Tibial nerve (tissue), 4 donors: Measurements from ENCODE around the gene PES1. TPM values are rescaled to one million over a fixed set of nuclear protein-coding genes. Genes with fewer than 3 reads are reported as not detected.

ENCODE experiments used
- DNase-seq, 2 donors: peaks; one replicate each; pipeline ENCODE4 v3.0.0-alpha.2; 2019; ENCODE audit warnings: low spot score in 2 of 2
- H3K27ac ChIP-seq, 4 donors: fragments of 200-600 bp; sonication (generic) in 3 of 4; one replicate each; pipeline ENCODE4 v1.5.1; 2017 to 2019; ENCODE audit warnings: mild to moderate bottlenecking in 1 of 4
- H3K27me3 ChIP-seq, 2 donors: fragments of 200-600 bp; sonication (generic) in 1 of 2; one replicate each; pipeline versions ENCODE4 v1.5.1 to v1.6.0; 2017 to 2019
- H3K36me3 ChIP-seq, 3 donors: fragments of 200-600 bp; sonication (generic); one replicate each; pipeline ENCODE4 v1.5.1; 2018 to 2019
- H3K4me1 ChIP-seq, 4 donors: fragments of 200-600 bp; sonication (generic) in 3 of 4; one replicate each; pipeline ENCODE4 v1.5.1; 2017 to 2019
- H3K4me3 ChIP-seq, 4 donors: fragments of 200-600 bp; sonication (generic) in 3 of 4; one replicate each; pipeline ENCODE4 v1.5.1; 2017 to 2019; ENCODE audit warnings: mild to moderate bottlenecking in 1 of 4, moderate library complexity in 1 of 4
- H3K9me3 ChIP-seq, 4 donors: fragments of 200-600 bp; sonication (generic) in 3 of 4; one replicate each; pipeline ENCODE4 v1.5.1; 2017 to 2019
- EP300 ChIP-seq, 2 donors: sonication (generic); formaldehyde crosslinking; IDR thresholded peaks; one replicate each; pipeline ENCODE4 v1.6.1; 2017; ENCODE audit warnings: antibody characterized with exemption in 2 of 2, mild to moderate bottlenecking in 1 of 2
- POLR2A ChIP-seq, 2 donors: fragments of 450-650 bp; IDR thresholded peaks; one replicate each; pipeline ENCODE4 v1.6.1; 2017; ENCODE audit warnings: antibody characterized with exemption in 2 of 2, mild to moderate bottlenecking in 2 of 2, moderate library complexity in 2 of 2
- whole genome bisulfite sequencing, 2 donors: methylation state at CpG; one replicate each; pipeline ENCODE4 v1.1.5; 2018; 5-methylcytosine and 5-hydroxymethylcytosine counted together
- total RNA-seq, 4 donors: library from RNA; depleted of rRNA; stranded (reverse); fragments of >200 nt; gene quantifications; one replicate each; pipeline ENCODE4 v1.1.0, GENCODE V29; 2016
- TF ChIP-seq, protein P1 (sequence below), 5 experiments: fragments of 200-600 bp in 3 of 5; fragments of 450-650 bp in 2 of 5; sonication (generic) in 3 of 5; IDR thresholded peaks; one replicate each; pipeline ENCODE4 v1.5.1; 2016 to 2019; ENCODE audit warnings: antibody characterized with exemption in 5 of 5, mild to moderate bottlenecking in 3 of 5, moderate library complexity in 2 of 5

PES1 gene
- total RNA-seq, 4 donors from 2014 or later = 53.9 to 74.7 (median 70.3) TPM

GRCh38 chr22:30609260-30610185 is 17.8 kb upstream of the PES1 start:
- DNase-seq = peak in 1 of 2 donors; percentile 61
- no peaks in the 10 kb centered on the region for H3K27me3 ChIP-seq
- TF ChIP-seq, protein P1, sequence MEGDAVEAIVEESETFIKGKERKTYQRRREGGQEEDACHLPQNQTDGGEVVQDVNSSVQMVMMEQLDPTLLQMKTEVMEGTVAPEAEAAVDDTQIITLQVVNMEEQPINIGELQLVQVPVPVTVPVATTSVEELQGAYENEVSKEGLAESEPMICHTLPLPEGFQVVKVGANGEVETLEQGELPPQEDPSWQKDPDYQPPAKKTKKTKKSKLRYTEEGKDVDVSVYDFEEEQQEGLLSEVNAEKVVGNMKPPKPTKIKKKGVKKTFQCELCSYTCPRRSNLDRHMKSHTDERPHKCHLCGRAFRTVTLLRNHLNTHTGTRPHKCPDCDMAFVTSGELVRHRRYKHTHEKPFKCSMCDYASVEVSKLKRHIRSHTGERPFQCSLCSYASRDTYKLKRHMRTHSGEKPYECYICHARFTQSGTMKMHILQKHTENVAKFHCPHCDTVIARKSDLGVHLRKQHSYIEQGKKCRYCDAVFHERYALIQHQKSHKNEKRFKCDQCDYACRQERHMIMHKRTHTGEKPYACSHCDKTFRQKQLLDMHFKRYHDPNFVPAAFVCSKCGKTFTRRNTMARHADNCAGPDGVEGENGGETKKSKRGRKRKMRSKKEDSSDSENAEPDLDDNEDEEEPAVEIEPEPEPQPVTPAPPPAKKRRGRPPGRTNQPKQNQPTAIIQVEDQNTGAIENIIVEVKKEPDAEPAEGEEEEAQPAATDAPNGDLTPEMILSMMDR (IDR thresholded peaks at IDR 0.05) = no peak
- no peak for TF ChIP-seq POLR2A (IDR thresholded peaks at IDR 0.05)
- peak; percentile 20 to 51 for TF ChIP-seq EP300 (IDR thresholded peaks at IDR 0.05)
- H3K27ac ChIP-seq = peak overlapping the region in 3 of 4 donors; percentile 31 to 81 (median 58)
- peak overlapping the region in 1 of 4 donors; percentile 11 for H3K4me3 ChIP-seq
- peaks cover 0 to 37% (median 0%) of the 10 kb centered on the region in 3 donors for H3K36me3 ChIP-seq
- peaks cover 0 to 46% (median 18%) of the 10 kb centered on the region in 4 donors for H3K4me1 ChIP-seq
- WGBS, 2 donors = 51 to 52% methylated on average over 17 of the region's 17 CpGs
- H3K9me3 ChIP-seq = no peaks in the 10 kb centered on the region

DNA sequence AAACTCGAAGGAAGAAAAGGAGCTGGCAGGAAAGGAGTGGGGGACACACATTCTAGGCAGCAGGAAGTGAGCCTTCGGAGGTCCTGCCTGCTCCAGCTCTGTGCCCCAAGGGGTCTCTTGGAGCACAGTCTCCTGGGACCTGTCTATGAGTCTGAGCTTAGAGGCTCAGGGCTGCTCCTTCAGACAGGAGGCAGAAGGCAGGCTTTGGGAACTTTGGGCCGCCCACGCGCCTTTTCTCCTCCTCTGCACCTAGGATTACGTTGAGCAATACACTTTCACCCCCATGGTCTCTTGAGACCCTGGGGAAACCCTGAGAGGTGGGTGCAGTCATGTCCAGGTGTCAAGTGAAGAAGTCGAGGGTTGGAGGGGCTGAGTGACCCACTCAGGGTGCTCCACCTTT is 16.2 kb upstream of the PES1 start:
- 72 to 77% methylated on average over 7 of the region's 7 CpGs for WGBS, 2 donors
- H3K9me3 ChIP-seq = no peaks in the 10 kb centered on the region
- H3K27me3 ChIP-seq = no peaks in the 10 kb centered on the region
- TF ChIP-seq EP300 (IDR thresholded peaks at IDR 0.05) = no peak
- peaks cover 0 to 46% (median 18%) of the 10 kb centered on the region in 4 donors for H3K4me1 ChIP-seq
- H3K36me3 ChIP-seq = peaks cover 0 to 21% (median 0%) of the 10 kb centered on the region in 3 donors
- H3K27ac ChIP-seq = peak overlapping the region in 3 of 4 donors; percentile 77 to 81 (median 80)
- H3K4me3 ChIP-seq = peak overlapping the region in 1 of 4 donors; percentile 62
- no peak for DNase-seq

DNA sequence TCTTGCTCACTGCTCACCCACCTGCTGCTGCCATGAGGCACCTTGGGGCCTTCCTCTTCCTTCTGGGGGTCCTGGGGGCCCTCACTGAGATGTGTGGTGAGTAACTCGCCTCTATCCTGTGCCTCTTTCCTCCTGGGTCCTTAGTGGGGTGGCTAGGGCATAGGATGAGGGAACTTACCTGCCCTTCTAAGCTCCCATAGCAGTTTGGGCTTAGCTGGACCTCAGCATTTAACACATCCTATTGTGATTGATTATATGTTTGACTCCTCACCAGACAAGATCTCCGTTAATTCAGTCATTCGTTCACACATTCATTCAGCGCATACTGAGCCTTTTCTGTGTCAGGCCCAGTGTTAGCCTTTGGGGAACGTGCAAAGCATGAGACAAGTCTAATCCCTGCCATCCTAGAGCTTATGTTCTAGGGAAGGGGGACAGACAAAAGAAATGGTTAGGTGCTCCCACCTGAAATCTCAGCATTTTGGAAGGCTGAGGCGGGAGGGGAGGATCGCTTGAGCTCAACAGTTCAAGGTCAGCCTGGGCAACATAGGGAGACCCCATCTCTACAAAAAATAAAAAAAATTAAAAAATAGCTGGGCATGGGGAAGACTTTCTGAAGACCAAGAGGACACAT is 15.7 kb upstream of the PES1 start:
- DNase-seq = no peak
- H3K4me1 ChIP-seq = peaks cover 0 to 46% (median 18%) of the 10 kb centered on the region in 4 donors
- H3K27me3 ChIP-seq = no peaks in the 10 kb centered on the region
- H3K9me3 ChIP-seq = no peaks in the 10 kb centered on the region
- H3K36me3 ChIP-seq = peaks cover 0 to 17% (median 0%) of the 10 kb centered on the region in 3 donors
- peak overlapping the region; percentile 38 to 81 (median 78) for H3K27ac ChIP-seq
- H3K4me3 ChIP-seq = peak overlapping the region; percentile 46 to 70 (median 54)
- 71 to 73% methylated on average over 7 of the region's 7 CpGs for WGBS, 2 donors
- no peak for TF ChIP-seq EP300 (IDR thresholded peaks at IDR 0.05)

DNA sequence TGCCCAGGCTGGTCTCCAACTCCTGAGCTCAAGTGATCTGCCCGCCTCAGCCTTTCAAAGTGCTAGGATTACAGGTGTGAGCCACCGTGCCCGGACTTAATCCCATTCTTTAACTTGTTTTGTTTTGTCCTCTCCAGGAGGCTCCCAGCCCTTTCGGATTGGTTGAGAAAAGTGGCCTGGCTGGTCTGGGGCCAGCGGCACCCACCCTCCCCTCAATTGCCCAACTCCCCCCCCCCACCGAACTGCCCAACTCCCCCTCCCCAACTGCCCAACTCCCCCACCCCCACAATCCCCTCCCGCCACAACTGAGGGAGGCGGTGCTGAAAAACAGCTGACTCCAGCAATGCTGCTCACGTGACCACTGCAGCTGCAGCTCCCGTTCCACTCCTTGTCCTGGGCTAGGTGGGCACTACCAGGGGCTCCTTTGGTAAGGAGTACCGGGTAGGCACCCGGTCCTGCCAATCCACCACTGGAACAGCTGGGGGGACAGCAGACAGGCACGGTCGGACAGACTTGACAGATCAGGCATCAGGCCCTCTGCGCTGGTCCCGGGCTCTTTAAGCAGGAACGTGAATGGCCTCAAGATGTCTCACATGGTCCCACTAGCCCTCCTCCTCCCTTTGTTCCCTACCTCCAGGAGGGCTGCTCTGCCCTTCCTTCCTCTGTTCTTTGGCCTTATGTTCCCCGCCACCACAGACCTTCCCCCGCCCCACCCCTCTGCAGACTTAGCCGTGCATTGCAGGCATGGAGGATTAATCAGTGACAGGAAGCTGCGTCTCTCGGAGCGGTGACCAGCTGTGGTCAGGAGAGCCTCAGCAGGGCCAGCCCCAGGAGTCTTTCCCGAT is 15.0 kb upstream of the PES1 start, which contains the start of gene TCN2:
Gene TCN2, plus strand, starts transcription at position 720 of the 845 bp plus-strand sequence. CDS start 158 bp downstream, outside the sequence.
- 1% methylated on average over 24 of the region's 24 CpGs for WGBS, 2 donors
- peaks cover 0 to 46% (median 18%) of the 10 kb centered on the region in 4 donors for H3K4me1 ChIP-seq
- no peaks in the 10 kb centered on the region for H3K27me3 ChIP-seq
- TF ChIP-seq POLR2A (IDR thresholded peaks at IDR 0.05) (no peak), EP300 (IDR thresholded peaks at IDR 0.05) (peak in 1 of 2 donors; percentile 44)
- TF ChIP-seq, protein P1 (IDR thresholded peaks at IDR 0.05) = peak in 1 of 5 experiments; percentile 16
- H3K27ac ChIP-seq = peak within 1 kb of the TSS; percentile 65 to 81 (median 78)
- peak; percentile 45 to 64 for DNase-seq
- no peaks in the 10 kb centered on the region for H3K9me3 ChIP-seq
- peak within 1 kb of the TSS; percentile 46 to 70 (median 54) for H3K4me3 ChIP-seq
- H3K36me3 ChIP-seq = peaks cover 0 to 10% (median 0%) of the 10 kb centered on the region in 3 donors

GRCh38 chr22:30605449-30606110 is 13.9 kb upstream of the PES1 start:
- Histone ChIP-seq H3K4me1 (peaks cover 0 to 46% (median 18%) of the 10 kb centered on the region in 4 donors), H3K4me3 (peak overlapping the region in 2 of 4 donors; percentile 46 to 62), H3K9me3 (no peaks in the 10 kb centered on the region), H3K27me3 (no peaks in the 10 kb centered on the region), H3K27ac (peak overlapping the region; percentile 65 to 81 (median 78)), H3K36me3 (no peaks in the 10 kb centered on the region)
- TF ChIP-seq, protein P1 (IDR thresholded peaks at IDR 0.05) = peak; percentile 59 to 67 (median 62)
- TF ChIP-seq POLR2A (IDR thresholded peaks at IDR 0.05) = no peak
- DNase-seq = peak in 1 of 2 donors; percentile 54
- 26 to 28% methylated on average over 9 of the region's 9 CpGs for WGBS, 2 donors
